Astrocyte of the spinal cord (primary cell): Measurements from ENCODE around the gene DNAJC4.

Experiments used
- DNase-seq: peaks from one replicate; pipeline ENCODE4 v3.0.0; 2011; ENCODE audit warnings: low read depth, low spot score
- H3K4me3 ChIP-seq: 2 replicates; pipeline ENCODE4 v1.5.1; 2011; ENCODE audit warnings: low read depth, mild to moderate bottlenecking, low read length, moderate library complexity
- in situ Hi-C: cut with HindIII; loops from 2 replicates; pipeline ENCODE4 v1.10.0; 2017; ENCODE audit warnings: low sequenced_read_pairs
- TF ChIP-seq, protein P1 (sequence below): IDR thresholded peaks from 2 replicates; pipeline ENCODE4 v1.5.1; 2012; ENCODE audit warnings: low read depth, mild to moderate bottlenecking, low read length, inconsistent platforms

Gene DNAJC4

DNA sequence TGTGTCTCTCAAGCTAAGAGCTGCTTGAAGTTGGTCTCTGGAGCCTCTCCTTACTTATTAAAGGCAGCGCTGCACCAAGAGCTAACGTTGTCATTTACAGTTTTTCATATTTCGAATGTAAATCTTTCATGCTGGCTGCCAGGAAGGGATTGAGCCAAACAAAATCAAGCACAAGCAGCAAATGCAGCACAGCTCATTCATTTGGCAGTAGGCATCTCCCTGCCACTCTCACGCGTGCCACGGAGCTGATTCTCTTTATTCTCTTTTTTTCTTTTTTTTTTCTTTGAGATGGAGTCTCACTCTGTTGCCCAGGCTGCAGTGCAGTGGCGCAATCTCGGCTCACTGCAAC lies 2.6 kb downstream of the DNAJC4 start:
- TF ChIP-seq, protein P1, sequence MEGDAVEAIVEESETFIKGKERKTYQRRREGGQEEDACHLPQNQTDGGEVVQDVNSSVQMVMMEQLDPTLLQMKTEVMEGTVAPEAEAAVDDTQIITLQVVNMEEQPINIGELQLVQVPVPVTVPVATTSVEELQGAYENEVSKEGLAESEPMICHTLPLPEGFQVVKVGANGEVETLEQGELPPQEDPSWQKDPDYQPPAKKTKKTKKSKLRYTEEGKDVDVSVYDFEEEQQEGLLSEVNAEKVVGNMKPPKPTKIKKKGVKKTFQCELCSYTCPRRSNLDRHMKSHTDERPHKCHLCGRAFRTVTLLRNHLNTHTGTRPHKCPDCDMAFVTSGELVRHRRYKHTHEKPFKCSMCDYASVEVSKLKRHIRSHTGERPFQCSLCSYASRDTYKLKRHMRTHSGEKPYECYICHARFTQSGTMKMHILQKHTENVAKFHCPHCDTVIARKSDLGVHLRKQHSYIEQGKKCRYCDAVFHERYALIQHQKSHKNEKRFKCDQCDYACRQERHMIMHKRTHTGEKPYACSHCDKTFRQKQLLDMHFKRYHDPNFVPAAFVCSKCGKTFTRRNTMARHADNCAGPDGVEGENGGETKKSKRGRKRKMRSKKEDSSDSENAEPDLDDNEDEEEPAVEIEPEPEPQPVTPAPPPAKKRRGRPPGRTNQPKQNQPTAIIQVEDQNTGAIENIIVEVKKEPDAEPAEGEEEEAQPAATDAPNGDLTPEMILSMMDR = no peak
- H3K4me3 ChIP-seq = no peak overlapping the region
- in situ Hi-C loops = no loop called here
- DNase-seq = no peak

DNA sequence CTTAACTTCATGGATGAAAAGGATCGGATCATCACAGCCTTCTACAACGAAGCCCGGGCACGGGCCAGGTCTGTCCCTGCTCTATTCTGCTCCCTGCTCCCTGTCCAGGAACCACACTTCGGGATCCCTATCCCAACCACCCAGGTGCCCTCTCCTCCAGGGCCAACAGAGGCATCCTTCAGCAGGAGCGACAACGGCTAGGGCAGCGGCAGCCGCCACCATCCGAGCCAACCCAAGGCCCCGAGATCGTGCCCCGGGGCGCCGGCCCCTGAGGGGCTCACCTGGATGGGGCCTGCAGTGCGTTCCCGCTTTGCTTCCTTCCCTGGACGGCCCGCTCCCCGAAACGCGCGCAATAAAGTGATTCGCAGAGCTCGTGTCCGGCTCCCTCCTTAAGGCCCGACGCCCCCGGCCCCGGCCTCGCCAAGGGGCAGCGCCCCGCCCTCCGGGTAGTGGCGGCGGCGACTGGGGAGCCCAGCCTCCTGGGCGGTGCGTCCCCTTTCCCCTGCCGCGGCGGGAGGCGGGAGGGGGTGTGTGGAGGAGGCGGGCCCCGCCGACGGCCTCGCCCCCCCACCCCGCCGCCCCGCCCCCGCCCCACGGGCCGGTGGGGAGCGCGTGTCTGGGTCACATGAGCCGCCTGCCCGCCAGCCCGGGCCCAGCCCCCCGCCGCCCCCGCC lies 3.7 kb downstream of the DNAJC4 start, which contains the start of gene VEGFB:
Gene VEGFB (plus strand): TSS at position 672 of the 674 bp plus-strand sequence. CDS start 250 bp downstream, outside the sequence.
- DNase-seq = peak; percentile 39
- in situ Hi-C loops = no loop called here
- TF ChIP-seq, protein P1 = no peak
- H3K4me3 ChIP-seq = peak within 1 kb of the TSS; percentile 51

DNA sequence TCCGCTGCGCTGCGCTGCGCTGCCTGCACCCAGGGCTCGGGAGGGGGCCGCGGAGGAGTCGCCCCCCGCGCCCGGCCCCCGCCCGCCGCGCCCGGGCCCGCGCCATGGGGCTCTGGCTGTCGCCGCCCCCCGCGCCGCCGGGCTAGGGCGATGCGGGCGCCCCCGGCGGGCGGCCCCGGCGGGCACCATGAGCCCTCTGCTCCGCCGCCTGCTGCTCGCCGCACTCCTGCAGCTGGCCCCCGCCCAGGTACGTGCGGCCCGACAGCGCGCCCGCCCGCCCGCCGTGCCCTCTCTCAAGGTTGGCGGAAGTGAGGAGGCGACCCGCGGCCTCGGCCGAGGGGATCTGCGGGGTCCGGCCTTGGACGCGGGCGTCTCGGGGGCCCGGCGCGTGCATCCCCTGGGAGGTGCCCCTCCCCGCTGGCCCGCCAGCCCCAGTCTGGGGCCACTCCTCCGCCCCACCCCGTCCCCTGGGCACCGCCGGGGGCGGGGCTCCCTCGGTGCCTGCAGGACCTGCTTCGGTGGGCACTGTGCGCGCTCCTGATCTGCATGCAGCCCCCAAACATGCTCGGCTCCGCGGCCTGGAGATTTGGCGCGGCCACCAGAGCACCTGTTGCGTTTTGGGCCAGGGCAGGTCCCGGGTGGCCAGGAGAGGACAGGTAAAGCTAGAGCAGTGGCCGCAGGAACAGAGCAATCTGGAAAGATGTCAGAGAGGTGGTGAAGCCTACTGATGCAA lies 4.5 kb downstream of the DNAJC4 start:
- DNase-seq = no peak
- H3K4me3 ChIP-seq = peak overlapping the region; percentile 51
- TF ChIP-seq, protein P1 = no peak
- in situ Hi-C loops = no loop called here

DNA sequence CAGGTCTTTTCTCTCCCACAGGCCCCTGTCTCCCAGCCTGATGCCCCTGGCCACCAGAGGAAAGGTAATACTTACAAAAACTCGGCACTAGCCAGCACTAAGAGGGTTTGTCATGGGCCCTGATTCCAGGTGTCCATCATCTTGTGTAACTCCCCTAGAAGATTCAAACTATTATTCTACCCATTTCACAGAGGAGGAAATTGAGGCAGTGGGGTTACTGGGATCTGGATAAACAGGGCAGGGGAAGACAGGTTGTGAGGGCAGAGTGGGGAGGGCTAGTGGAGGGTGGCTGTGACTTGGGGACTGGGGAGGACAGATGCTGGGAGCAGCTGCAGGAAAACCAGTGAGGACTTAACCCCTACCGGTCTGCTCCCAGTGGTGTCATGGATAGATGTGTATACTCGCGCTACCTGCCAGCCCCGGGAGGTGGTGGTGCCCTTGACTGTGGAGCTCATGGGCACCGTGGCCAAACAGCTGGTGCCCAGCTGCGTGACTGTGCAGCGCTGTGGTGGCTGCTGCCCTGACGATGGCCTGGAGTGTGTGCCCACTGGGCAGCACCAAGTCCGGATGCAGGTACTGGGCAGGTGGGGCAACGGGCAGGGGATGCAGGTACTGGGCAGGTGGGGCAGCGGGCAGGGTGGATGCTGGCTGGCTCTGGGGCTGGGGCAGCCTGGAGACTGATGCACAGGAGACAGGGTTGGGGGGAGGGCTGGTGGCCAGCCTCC lies 5.3 kb downstream of the DNAJC4 start:
- in situ Hi-C loops = no loop called here
- H3K4me3 ChIP-seq = peak overlapping the region; percentile 51
- TF ChIP-seq, protein P1 = no peak
- DNase-seq = no peak

DNA sequence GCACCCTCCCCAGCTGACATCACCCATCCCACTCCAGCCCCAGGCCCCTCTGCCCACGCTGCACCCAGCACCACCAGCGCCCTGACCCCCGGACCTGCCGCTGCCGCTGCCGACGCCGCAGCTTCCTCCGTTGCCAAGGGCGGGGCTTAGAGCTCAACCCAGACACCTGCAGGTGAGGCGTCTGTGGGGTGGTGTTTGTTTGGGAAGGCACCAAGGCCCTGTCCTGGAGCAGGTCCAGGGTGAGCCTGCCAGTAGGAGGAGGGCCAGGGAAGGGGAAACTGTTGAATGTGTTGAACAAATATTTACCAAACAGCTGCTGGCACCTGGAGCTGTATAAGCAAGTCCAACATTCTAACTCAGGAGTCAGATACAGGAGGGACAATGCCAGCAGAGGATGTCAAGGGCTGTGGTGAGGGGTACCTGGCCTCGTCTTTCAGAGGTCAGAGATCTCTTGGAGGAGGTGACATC lies 7.2 kb downstream of the DNAJC4 start:
- no peak overlapping the region for H3K4me3 ChIP-seq
- no peak for DNase-seq
- TF ChIP-seq, protein P1 = no peak
- in situ Hi-C loops = no loop called here

DNA sequence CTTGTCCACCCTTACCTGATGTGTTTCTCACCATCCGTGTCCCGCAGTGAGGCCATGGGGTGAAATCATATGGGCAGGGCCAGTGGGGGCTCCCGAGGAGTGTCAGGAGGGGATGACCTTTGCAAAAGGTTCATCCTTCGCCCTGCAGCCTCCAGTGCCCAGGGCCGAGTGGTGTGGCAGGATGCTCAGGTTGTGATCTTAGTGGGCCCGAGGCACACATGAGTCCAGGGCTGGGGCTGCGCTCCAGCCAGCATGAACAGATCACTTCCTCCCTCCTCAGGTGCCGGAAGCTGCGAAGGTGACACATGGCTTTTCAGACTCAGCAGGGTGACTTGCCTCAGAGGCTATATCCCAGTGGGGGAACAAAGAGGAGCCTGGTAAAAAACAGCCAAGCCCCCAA lies 7.7 kb downstream of the DNAJC4 start:
- H3K4me3 ChIP-seq = no peak overlapping the region
- DNase-seq = no peak
- in situ Hi-C loops = no loop called here
- TF ChIP-seq, protein P1 = no peak
